Measurements from ENCODE around the gene ZNF653.

DNA sequence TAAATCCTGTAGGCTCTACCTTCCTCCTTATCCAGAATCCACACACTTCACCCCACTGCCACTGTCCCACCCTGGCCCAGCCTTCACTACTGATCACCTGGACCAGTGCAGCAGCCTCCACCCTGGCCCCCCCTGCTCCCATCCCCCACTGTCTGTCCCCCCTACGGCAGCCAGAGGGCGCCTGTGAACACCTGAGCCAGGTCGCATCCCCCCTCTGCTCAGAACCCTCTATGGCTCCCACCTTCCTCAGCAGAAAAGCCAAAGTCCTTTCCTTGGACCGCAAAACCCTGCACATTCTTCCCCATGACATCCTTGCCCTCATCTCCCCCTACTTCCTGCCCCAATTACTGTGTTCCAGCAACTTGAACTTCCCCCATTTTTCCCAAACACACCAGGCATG is 45.4 kb downstream of the ZNF653 start:
- TF ChIP-seq, protein P1, sequence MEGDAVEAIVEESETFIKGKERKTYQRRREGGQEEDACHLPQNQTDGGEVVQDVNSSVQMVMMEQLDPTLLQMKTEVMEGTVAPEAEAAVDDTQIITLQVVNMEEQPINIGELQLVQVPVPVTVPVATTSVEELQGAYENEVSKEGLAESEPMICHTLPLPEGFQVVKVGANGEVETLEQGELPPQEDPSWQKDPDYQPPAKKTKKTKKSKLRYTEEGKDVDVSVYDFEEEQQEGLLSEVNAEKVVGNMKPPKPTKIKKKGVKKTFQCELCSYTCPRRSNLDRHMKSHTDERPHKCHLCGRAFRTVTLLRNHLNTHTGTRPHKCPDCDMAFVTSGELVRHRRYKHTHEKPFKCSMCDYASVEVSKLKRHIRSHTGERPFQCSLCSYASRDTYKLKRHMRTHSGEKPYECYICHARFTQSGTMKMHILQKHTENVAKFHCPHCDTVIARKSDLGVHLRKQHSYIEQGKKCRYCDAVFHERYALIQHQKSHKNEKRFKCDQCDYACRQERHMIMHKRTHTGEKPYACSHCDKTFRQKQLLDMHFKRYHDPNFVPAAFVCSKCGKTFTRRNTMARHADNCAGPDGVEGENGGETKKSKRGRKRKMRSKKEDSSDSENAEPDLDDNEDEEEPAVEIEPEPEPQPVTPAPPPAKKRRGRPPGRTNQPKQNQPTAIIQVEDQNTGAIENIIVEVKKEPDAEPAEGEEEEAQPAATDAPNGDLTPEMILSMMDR (IDR thresholded peaks at IDR 0.05): peak; percentile 36
- TF ChIP-seq ZFX (IDR thresholded peaks at IDR 0.05; ENCODE audit: borderline replicate concordance): no peak
